Measurements from ENCODE around the gene IGSF21.

- TF ChIP-seq EP300 (IDR thresholded peaks at IDR 0.05; ENCODE audit: borderline replicate concordance) (no peak), RAD21 (IDR thresholded peaks at IDR 0.05; ENCODE audit: low read depth) (no peak), REST (IDR thresholded peaks at IDR 0.05; ENCODE audit: low read depth) (no peak), FOXM1 (IDR thresholded peaks at IDR 0.05; ENCODE audit: borderline replicate concordance, low read depth) (no peak), YY1 (IDR thresholded peaks at IDR 0.05; ENCODE audit: low read depth) (no peak), NFIC (IDR thresholded peaks at IDR 0.05) (no peak)
These were observed 125.7 kb downstream of the IGSF21 start for GRCh38 chr1:18233176-18233864.

Measured in Ishikawa (cell line).